ENCODE measurements around the gene CELF4. TPM values are rescaled to one million over a fixed set of nuclear protein-coding genes. Genes with fewer than 3 reads are reported as not detected.

CELF4 gene
- total and polyA plus RNA-seq, 2 donors (not counting 1 experiment from before 2014, with no cell fraction given), result 0.17 TPM; not detected in 1

- no peak for DNase-seq (ENCODE audit: low read depth in 2 of 2)
- TF ChIP-seq EZH2 (IDR thresholded peaks at IDR 0.05; ENCODE audit: low read length, missing control alignments) (no peak), CTCF (conservative IDR thresholded peaks at IDR 0.05 in 1 of 2, IDR thresholded peaks at IDR 0.05 in 1 of 2; ENCODE audit: low read depth in 1 of 2, low read length in 2 of 2) (no peak)
- Histone ChIP-seq H3K27ac (ENCODE audit: insufficient read depth, low read length) (no peak overlapping the region), H3K79me2 (ENCODE audit: control insufficient read depth, insufficient read depth, low read length) (no peaks in the 10 kb centered on the region), H2AFZ (ENCODE audit: low read length) (no peak overlapping the region), H3K4me1 (ENCODE audit: control insufficient read depth, extremely low read depth, insufficient read depth, low read length) (no peaks in the 10 kb centered on the region), H3K27me3 (ENCODE audit: control insufficient read depth, insufficient read depth, low read length) (no peaks in the 10 kb centered on the region), H3K4me3 (replicated peaks in 1 of 4; ENCODE audit: control extremely low read depth in 1 of 4, insufficient read depth in 1 of 4, low read depth in 3 of 4, low read length in 4 of 4) (no peak overlapping the region), H3K4me2 (ENCODE audit: extremely low read depth, insufficient read depth, low read length) (no peak overlapping the region), H4K20me1 (ENCODE audit: control insufficient read depth, extremely low read depth, insufficient read depth, low read length) (no peaks in the 10 kb centered on the region), H3K36me3 (ENCODE audit: control insufficient read depth, insufficient read depth, low read length) (no peaks in the 10 kb centered on the region), H3K9me3 (ENCODE audit: control insufficient read depth, insufficient read depth, low read depth, low read length) (no peaks in the 10 kb centered on the region), H3K9ac (ENCODE audit: insufficient read depth, low read length) (no peak overlapping the region)
Observed at GRCh38 chr18:37584952-37585695, 19.5 kb upstream of the CELF4 start.

GRCh38 chr18:37584217-37584616, 18.6 kb upstream of the CELF4 start:
- H3K27me3 ChIP-seq (ENCODE audit: control insufficient read depth, insufficient read depth, low read length), result no peaks in the 10 kb centered on the region
- DNase-seq (ENCODE audit: low read depth in 2 of 2), result no peak

GRCh38 chr18:37582261-37582660, 16.7 kb upstream of the CELF4 start:
- no peaks in the 10 kb centered on the region for H3K36me3 ChIP-seq (ENCODE audit: control insufficient read depth, insufficient read depth, low read length)

More at GRCh38 chr18:37584217-37584616, 18.6 kb upstream of the CELF4 start:
- Histone ChIP-seq H3K4me3 (replicated peaks in 1 of 4; ENCODE audit: control extremely low read depth in 1 of 4, insufficient read depth in 1 of 4, low read depth in 3 of 4, low read length in 4 of 4) (no peak overlapping the region), H3K27ac (ENCODE audit: insufficient read depth, low read length) (no peak overlapping the region), H3K9ac (ENCODE audit: insufficient read depth, low read length) (no peak overlapping the region), H3K4me2 (ENCODE audit: extremely low read depth, insufficient read depth, low read length) (no peak overlapping the region), H3K79me2 (ENCODE audit: control insufficient read depth, insufficient read depth, low read length) (no peaks in the 10 kb centered on the region), H4K20me1 (ENCODE audit: control insufficient read depth, extremely low read depth, insufficient read depth, low read length) (no peaks in the 10 kb centered on the region), H3K36me3 (ENCODE audit: control insufficient read depth, insufficient read depth, low read length) (no peaks in the 10 kb centered on the region), H3K4me1 (ENCODE audit: control insufficient read depth, extremely low read depth, insufficient read depth, low read length) (no peaks in the 10 kb centered on the region), H2AFZ (ENCODE audit: low read length) (no peak overlapping the region), H3K9me3 (ENCODE audit: control insufficient read depth, insufficient read depth, low read depth, low read length) (no peaks in the 10 kb centered on the region)
- TF ChIP-seq CTCF (conservative IDR thresholded peaks at IDR 0.05 in 1 of 2, IDR thresholded peaks at IDR 0.05 in 1 of 2; ENCODE audit: low read depth in 1 of 2, low read length in 2 of 2), result no peak
- TF ChIP-seq EZH2 (IDR thresholded peaks at IDR 0.05; ENCODE audit: low read length, missing control alignments), result no peak

More at GRCh38 chr18:37582261-37582660, 16.7 kb upstream of the CELF4 start:
- no peak for DNase-seq (ENCODE audit: low read depth in 2 of 2)
- Histone ChIP-seq H3K79me2 (ENCODE audit: control insufficient read depth, insufficient read depth, low read length) (no peaks in the 10 kb centered on the region), H3K27ac (ENCODE audit: insufficient read depth, low read length) (no peak overlapping the region), H3K4me1 (ENCODE audit: control insufficient read depth, extremely low read depth, insufficient read depth, low read length) (no peaks in the 10 kb centered on the region), H3K9ac (ENCODE audit: insufficient read depth, low read length) (no peak overlapping the region), H4K20me1 (ENCODE audit: control insufficient read depth, extremely low read depth, insufficient read depth, low read length) (no peaks in the 10 kb centered on the region), H2AFZ (ENCODE audit: low read length) (no peak overlapping the region), H3K4me2 (ENCODE audit: extremely low read depth, insufficient read depth, low read length) (no peak overlapping the region), H3K4me3 (replicated peaks in 1 of 4; ENCODE audit: control extremely low read depth in 1 of 4, insufficient read depth in 1 of 4, low read depth in 3 of 4, low read length in 4 of 4) (no peak overlapping the region), H3K9me3 (ENCODE audit: control insufficient read depth, insufficient read depth, low read depth, low read length) (no peaks in the 10 kb centered on the region), H3K27me3 (ENCODE audit: control insufficient read depth, insufficient read depth, low read length) (no peaks in the 10 kb centered on the region)
- TF ChIP-seq CTCF (conservative IDR thresholded peaks at IDR 0.05 in 1 of 2, IDR thresholded peaks at IDR 0.05 in 1 of 2; ENCODE audit: low read depth in 1 of 2, low read length in 2 of 2) (no peak), EZH2 (IDR thresholded peaks at IDR 0.05; ENCODE audit: low read length, missing control alignments) (no peak)
